MM.1S (cell line): ENCODE data around the gene EDAR.

Source experiments
- DNase-seq: peaks from one replicate; pipeline ENCODE4 v3.0.0-alpha.2; 2015
- H2AFZ ChIP-seq: fragments of 300-600 bp; sonication (generic); 2 replicates; pipeline ENCODE4 v1.6.0; 2016; ENCODE audit warnings: antibody characterized with exemption, low read length
- H3F3A ChIP-seq: fragments of 300-600 bp; sonication (generic); 2 replicates; pipeline ENCODE4 v1.6.1; 2016; ENCODE audit warnings: mild to moderate bottlenecking, antibody characterized with exemption, low read length, moderate library complexity, mixed read lengths; ENCODE audit not compliant: insufficient read depth
- H3K27ac ChIP-seq: fragments of 300-600 bp; sonication (generic); 2 replicates; pipeline ENCODE4 v1.5.1; 2016; ENCODE audit warnings: mild to moderate bottlenecking, low read length
- H3K27me3 ChIP-seq: fragments of 300-600 bp; sonication (generic); replicated peaks from 2 replicates; pipeline ENCODE4 v1.6.0; 2016; ENCODE audit warnings: low read length; ENCODE audit not compliant: insufficient read depth
- H3K36me3 ChIP-seq: fragments of 300-600 bp; sonication (generic); replicated peaks from 2 replicates; pipeline ENCODE4 v1.6.1; 2016; ENCODE audit warnings: mild to moderate bottlenecking, low read length, mixed read lengths; ENCODE audit not compliant: insufficient read depth
- H3K4me1 ChIP-seq: fragments of 300-600 bp; sonication (generic); 2 replicates; pipeline ENCODE4 v1.6.1; 2016; ENCODE audit warnings: low read length, mixed read lengths
- H3K4me2 ChIP-seq: fragments of 300-600 bp; sonication (generic); 2 replicates; pipeline ENCODE4 v1.6.0; 2016; ENCODE audit warnings: low read depth, low read length
- H3K4me3 ChIP-seq: fragments of 300-600 bp; sonication (generic); 2 replicates; pipeline ENCODE4 v1.5.1; 2016; ENCODE audit warnings: low read length, mixed read lengths
- H3K79me2 ChIP-seq: fragments of 300-600 bp; sonication (generic); 2 replicates; pipeline ENCODE4 v1.6.1; 2016; ENCODE audit warnings: mixed run types, low read length, mixed read lengths
- H3K9ac ChIP-seq: fragments of 300-600 bp; sonication (generic); 2 replicates; pipeline ENCODE4 v1.6.1; 2016; ENCODE audit warnings: low read length, mixed read lengths
- H3K9me2 ChIP-seq: fragments of 300-600 bp; sonication (generic); replicated peaks from 2 replicates; pipeline ENCODE4 v1.6.1; 2016; ENCODE audit warnings: mild to moderate bottlenecking, low read length, mixed read lengths; ENCODE audit not compliant: insufficient read depth
- H3K9me3 ChIP-seq: fragments of 300-600 bp; sonication (generic); replicated peaks from 2 replicates; pipeline ENCODE4 v1.6.1; 2016; ENCODE audit warnings: mild to moderate bottlenecking, low read length, mixed read lengths; ENCODE audit not compliant: insufficient read depth
- H4K20me1 ChIP-seq: fragments of 300-600 bp; sonication (generic); 2 replicates; pipeline ENCODE4 v1.6.1; 2016; ENCODE audit warnings: mild to moderate bottlenecking, low read length, moderate library complexity, mixed read lengths; ENCODE audit not compliant: insufficient read depth
- EZH2 ChIP-seq: fragments of 300-600 bp; sonication (generic); optimal IDR thresholded peaks from 2 replicates; pipeline ENCODE3; 2017; ENCODE audit warnings: low read depth, mild to moderate bottlenecking, antibody characterized with exemption, low read length, mixed read lengths
- EZH2phosphoT487 ChIP-seq: fragments of 300-600 bp; sonication (generic); IDR thresholded peaks from 2 replicates; pipeline ENCODE4 v1.6.1; 2018; ENCODE audit warnings: antibody characterized with exemption, low read length
- TF ChIP-seq, protein P1 (sequence below): fragments of 300-600 bp; sonication (generic); IDR thresholded peaks from 2 replicates; pipeline ENCODE4 v1.5.1; 2016; ENCODE audit warnings: antibody characterized with exemption, low read length, mixed read lengths

Gene EDAR

GRCh38 chr2:108943751-108944150, 45.3 kb downstream of the EDAR start:
- no peaks in the 10 kb centered on the region for H3K79me2 ChIP-seq
- no peak overlapping the region for H3K9ac ChIP-seq
- no peak overlapping the region for H3K27ac ChIP-seq
- no peaks in the 10 kb centered on the region for H3K27me3 ChIP-seq
- no peaks in the 10 kb centered on the region for H3K4me1 ChIP-seq
- no peaks in the 10 kb centered on the region for H3F3A ChIP-seq
- no peaks in the 10 kb centered on the region for H3K36me3 ChIP-seq
- no peak overlapping the region for H3K4me2 ChIP-seq
- no peak for DNase-seq
- no peaks in the 10 kb centered on the region for H4K20me1 ChIP-seq
- no peak overlapping the region for H2AFZ ChIP-seq
- H3K9me3 ChIP-seq, result no peaks in the 10 kb centered on the region
- no peak overlapping the region for H3K4me3 ChIP-seq
- no peak for TF ChIP-seq EZH2phosphoT487
- TF ChIP-seq, protein P1, sequence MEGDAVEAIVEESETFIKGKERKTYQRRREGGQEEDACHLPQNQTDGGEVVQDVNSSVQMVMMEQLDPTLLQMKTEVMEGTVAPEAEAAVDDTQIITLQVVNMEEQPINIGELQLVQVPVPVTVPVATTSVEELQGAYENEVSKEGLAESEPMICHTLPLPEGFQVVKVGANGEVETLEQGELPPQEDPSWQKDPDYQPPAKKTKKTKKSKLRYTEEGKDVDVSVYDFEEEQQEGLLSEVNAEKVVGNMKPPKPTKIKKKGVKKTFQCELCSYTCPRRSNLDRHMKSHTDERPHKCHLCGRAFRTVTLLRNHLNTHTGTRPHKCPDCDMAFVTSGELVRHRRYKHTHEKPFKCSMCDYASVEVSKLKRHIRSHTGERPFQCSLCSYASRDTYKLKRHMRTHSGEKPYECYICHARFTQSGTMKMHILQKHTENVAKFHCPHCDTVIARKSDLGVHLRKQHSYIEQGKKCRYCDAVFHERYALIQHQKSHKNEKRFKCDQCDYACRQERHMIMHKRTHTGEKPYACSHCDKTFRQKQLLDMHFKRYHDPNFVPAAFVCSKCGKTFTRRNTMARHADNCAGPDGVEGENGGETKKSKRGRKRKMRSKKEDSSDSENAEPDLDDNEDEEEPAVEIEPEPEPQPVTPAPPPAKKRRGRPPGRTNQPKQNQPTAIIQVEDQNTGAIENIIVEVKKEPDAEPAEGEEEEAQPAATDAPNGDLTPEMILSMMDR, result no peak
- TF ChIP-seq EZH2, result no peak
- no peaks in the 10 kb centered on the region for H3K9me2 ChIP-seq

DNA sequence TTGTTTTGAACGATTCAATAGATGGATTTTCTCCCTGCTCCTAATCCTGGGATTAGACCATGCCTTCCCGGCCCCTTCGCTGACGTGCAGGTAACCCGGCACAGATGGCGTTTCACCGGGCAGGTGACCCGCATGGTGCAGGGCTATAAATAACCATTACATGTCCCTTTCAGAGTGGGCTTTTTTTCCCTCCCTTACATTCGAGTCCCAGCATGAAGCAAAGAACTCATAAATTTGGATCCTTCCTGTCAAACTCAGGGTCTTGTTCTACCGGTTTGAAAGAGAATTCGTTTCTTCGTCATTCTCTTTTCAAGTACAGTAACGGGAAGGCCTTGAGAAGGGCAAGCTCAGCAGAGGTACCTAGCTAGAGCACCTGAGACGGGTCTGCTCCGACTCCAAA, 46.1 kb downstream of the EDAR start:
- Histone ChIP-seq H3K79me2 (no peaks in the 10 kb centered on the region), H3K4me1 (no peaks in the 10 kb centered on the region), H3K9me3 (no peaks in the 10 kb centered on the region), H3F3A (no peaks in the 10 kb centered on the region), H3K9ac (no peak overlapping the region), H3K36me3 (no peaks in the 10 kb centered on the region), H2AFZ (no peak overlapping the region), H3K27me3 (no peaks in the 10 kb centered on the region), H3K27ac (no peak overlapping the region), H3K9me2 (no peaks in the 10 kb centered on the region), H3K4me3 (no peak overlapping the region), H4K20me1 (no peaks in the 10 kb centered on the region), H3K4me2 (no peak overlapping the region)
- no peak for DNase-seq
- no peak for TF ChIP-seq EZH2
- no peak for TF ChIP-seq EZH2phosphoT487
- TF ChIP-seq, protein P1, result no peak

- Histone ChIP-seq H3K79me2 (no peaks in the 10 kb centered on the region), H2AFZ (no peak overlapping the region), H3K27ac (no peak overlapping the region), H3K4me1 (no peaks in the 10 kb centered on the region), H3K4me3 (no peak overlapping the region), H4K20me1 (no peaks in the 10 kb centered on the region), H3K9me3 (no peaks in the 10 kb centered on the region), H3K4me2 (no peak overlapping the region), H3K9ac (no peak overlapping the region), H3K27me3 (no peaks in the 10 kb centered on the region), H3K9me2 (no peaks in the 10 kb centered on the region), H3K36me3 (no peaks in the 10 kb centered on the region), H3F3A (no peaks in the 10 kb centered on the region)
- DNase-seq, result no peak
- TF ChIP-seq EZH2phosphoT487 (no peak), EZH2 (no peak)
- TF ChIP-seq, protein P1, result no peak
These were observed 46.7 kb downstream of the EDAR start for GRCh38 chr2:108942231-108942825.
